ENCODE results near the gene PEX6.

DNA sequence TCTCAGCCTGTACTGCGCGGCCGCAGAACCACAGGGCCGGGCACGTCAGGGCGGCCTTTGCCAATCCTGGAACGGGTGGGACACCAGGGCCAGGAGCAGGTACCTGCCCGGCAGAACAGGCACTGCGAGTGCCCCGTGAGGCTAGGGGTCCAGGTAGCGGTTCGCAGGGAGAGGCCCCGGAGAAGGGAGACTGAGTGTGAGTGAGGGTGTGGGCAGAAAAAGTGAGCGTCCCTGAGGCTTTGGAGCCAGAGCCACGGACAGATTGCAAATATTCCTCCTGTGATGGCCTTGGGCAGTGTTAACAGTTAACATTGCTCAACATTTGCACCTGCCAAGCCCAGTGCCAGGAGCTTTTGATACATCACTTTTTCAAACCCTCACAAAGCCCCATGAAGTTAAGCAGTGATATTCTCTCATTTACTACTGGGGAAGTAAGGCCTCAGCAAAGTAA lies 17.9 kb downstream of the PEX6 start:
- TF ChIP-seq, protein P1, sequence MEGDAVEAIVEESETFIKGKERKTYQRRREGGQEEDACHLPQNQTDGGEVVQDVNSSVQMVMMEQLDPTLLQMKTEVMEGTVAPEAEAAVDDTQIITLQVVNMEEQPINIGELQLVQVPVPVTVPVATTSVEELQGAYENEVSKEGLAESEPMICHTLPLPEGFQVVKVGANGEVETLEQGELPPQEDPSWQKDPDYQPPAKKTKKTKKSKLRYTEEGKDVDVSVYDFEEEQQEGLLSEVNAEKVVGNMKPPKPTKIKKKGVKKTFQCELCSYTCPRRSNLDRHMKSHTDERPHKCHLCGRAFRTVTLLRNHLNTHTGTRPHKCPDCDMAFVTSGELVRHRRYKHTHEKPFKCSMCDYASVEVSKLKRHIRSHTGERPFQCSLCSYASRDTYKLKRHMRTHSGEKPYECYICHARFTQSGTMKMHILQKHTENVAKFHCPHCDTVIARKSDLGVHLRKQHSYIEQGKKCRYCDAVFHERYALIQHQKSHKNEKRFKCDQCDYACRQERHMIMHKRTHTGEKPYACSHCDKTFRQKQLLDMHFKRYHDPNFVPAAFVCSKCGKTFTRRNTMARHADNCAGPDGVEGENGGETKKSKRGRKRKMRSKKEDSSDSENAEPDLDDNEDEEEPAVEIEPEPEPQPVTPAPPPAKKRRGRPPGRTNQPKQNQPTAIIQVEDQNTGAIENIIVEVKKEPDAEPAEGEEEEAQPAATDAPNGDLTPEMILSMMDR (conservative IDR thresholded peaks at IDR 0.05; ENCODE audit: low read length) = no peak
- TF ChIP-seq EZH2phosphoT487 (IDR thresholded peaks at IDR 0.05; ENCODE audit: borderline replicate concordance, low read depth, low read length) = no peak
